Body of pancreas (tissue), 4 donors: ENCODE results near the gene TFAP2D.

Experiments used
- POLR2A ChIP-seq, 3 donors: fragments of 450-650 bp; IDR thresholded peaks; one replicate each; pipeline ENCODE4 v1.6.1; 2016; ENCODE audit warnings: antibody characterized with exemption in 3 of 3, mild to moderate bottlenecking in 2 of 3
- TF ChIP-seq, protein P1 (sequence below), 7 experiments: fragments of 450-650 bp in 4 of 7; fragments of 200-600 bp in 3 of 7; sonication (generic) in 3 of 7; IDR thresholded peaks; one replicate each; pipeline ENCODE4 v1.5.1; 2016 to 2019; ENCODE audit warnings: antibody characterized with exemption in 7 of 7

DNA sequence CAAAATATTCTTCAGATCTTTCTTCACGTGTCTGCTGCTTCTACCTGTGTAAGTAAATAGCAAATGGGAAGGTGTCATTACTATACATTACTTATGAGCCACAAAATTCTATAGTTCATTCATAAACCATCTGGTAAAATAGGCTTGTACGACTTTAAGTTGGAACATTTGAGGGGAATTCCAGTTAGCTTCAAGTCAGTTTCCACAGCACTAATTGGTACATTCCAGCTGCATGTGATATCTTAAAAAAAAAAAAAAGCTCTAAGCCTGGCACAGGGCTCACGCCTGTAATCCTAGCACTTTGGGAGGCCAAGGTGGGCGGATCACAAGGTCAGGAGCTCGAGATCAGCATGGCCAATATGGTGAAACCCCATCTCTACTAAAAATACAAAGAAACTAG lies 82.2 kb downstream of the TFAP2D start:
- TF ChIP-seq, protein P1, sequence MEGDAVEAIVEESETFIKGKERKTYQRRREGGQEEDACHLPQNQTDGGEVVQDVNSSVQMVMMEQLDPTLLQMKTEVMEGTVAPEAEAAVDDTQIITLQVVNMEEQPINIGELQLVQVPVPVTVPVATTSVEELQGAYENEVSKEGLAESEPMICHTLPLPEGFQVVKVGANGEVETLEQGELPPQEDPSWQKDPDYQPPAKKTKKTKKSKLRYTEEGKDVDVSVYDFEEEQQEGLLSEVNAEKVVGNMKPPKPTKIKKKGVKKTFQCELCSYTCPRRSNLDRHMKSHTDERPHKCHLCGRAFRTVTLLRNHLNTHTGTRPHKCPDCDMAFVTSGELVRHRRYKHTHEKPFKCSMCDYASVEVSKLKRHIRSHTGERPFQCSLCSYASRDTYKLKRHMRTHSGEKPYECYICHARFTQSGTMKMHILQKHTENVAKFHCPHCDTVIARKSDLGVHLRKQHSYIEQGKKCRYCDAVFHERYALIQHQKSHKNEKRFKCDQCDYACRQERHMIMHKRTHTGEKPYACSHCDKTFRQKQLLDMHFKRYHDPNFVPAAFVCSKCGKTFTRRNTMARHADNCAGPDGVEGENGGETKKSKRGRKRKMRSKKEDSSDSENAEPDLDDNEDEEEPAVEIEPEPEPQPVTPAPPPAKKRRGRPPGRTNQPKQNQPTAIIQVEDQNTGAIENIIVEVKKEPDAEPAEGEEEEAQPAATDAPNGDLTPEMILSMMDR (IDR thresholded peaks at IDR 0.05), result no peak
- TF ChIP-seq POLR2A (IDR thresholded peaks at IDR 0.05), result no peak
